SKM-1 treated with dmso at 0.1 percent for 144 hours (cell line): ENCODE measurements around the gene TRIM31.

ENCODE experiments used
- DNase-seq: peaks from one replicate; lab custom pipeline; 2025; ENCODE audit not compliant: unreplicated experiment; lab: John Stamatoyannopoulos, UW

TRIM31 gene, protein sequence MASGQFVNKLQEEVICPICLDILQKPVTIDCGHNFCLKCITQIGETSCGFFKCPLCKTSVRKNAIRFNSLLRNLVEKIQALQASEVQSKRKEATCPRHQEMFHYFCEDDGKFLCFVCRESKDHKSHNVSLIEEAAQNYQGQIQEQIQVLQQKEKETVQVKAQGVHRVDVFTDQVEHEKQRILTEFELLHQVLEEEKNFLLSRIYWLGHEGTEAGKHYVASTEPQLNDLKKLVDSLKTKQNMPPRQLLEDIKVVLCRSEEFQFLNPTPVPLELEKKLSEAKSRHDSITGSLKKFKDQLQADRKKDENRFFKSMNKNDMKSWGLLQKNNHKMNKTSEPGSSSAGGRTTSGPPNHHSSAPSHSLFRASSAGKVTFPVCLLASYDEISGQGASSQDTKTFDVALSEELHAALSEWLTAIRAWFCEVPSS

DNA sequence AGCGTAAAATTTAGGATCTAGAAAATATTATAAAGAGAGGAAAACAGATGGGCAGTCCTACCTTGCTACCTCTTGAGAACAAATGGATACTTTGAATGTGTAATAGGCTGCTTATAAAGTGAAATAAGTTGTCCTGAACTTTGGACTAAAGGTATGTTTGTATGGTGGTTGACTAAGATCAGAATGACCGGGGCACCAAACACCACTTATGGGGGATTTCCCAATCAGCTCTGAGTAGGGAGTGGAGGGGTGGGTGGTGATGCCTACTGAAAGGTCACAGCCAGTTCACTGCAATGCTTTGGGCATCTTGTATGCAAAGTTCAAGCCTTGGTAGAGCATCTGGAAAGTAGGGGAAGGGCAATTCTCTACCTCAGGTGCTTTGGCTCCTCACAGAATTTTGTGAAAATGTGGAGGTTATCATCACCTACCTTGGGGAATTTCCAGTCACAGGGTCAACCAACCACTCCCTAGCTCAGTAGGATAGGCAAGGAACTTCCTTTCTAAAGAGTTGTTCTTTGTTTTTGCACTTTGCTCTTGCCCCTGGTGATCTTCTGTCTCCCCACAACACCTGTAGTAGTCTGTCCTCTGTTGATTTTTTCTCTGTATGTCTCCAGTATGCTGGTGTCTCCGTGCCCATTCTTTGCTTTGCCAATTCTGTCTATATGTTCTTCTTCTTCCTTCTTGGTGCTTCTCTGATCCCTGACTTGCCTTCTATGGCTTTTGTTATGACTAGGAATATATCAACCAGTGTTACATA is at the start of gene TRIM31:
Gene TRIM31 (minus strand): TSS at position 88 of the 757 bp plus-strand sequence. CDS start 285 bp downstream, outside the sequence.
- no peak for DNase-seq

DNA sequence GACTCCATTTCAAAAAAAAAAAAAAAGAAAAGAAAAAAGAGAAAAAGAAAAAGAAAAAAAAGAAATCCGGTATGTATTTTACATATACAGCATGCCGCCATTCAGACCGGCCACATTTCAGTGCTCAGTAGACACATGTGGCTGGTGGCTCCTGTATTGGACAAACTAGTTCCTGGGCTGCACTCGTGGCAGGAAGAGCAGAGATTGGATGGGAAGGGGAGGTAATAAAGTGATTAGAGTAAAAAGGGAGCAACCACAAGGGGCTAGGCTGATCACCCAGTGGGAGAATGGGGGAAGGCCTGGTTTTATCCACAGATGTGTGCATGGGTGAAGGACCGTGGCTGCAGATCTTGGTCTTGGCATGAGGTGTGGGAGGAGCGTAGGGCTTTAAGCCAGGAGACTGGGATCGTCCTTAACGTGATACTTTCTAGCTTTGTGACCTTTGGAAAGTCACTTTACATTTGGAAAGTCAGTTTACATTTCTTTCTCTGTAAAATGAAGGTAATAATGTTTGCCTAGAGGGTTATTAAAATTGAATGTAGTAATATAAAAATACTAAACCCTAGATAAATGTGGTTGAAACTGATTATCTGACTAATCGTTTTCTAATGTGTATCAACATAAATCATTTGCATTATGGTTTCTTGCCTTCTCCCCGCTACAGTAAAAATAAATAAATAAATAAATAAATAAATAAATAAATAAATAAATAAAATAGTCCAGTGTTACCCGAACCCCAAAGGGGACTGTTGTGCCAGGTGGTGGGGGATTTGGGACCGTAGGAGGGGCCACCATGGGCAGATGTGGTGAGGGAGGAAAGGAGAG is 49.6 kb upstream of the TRIM31 start:
- DNase-seq, result no peak

DNA sequence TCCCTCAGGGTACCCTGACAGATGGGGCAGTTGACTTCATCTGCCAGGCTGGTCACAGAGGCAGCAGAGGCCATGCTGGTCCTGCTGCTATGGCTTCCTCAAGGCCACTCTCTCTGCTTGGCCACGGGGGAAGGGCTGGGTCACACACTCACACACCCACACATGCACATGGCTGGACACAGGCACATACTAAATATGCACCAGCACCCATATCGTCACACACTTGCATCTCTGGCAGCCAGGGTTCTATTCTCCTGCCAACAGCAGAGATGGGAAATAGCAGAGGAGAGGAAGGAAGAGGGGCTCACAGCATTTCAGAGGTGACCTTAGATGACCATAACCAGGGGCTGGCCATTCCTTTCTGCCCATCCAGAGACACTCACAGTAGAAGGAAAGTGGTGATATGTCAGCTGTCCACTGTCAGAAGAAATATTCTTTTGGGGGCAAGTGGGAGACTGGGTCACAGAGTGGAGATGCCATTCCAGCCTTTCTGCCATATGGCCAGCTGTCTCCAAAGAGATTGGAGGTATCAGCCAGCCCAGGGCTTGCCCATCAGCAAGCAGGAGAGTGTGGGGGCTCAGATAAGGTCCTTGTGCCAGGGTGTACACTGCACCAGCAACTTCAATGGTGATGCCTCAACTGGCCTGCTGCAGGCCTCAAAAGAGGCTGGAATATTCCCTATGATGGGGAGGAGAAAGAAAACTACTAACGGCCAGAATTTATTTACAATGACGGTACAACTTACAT is 48.1 kb upstream of the TRIM31 start, which contains the start of gene TRIM10:
Gene TRIM10 (minus strand): TSS at position 427 of the 747 bp plus-strand sequence. CDS start 353 bp downstream, at position 74.
- DNase-seq, result no peak

DNA sequence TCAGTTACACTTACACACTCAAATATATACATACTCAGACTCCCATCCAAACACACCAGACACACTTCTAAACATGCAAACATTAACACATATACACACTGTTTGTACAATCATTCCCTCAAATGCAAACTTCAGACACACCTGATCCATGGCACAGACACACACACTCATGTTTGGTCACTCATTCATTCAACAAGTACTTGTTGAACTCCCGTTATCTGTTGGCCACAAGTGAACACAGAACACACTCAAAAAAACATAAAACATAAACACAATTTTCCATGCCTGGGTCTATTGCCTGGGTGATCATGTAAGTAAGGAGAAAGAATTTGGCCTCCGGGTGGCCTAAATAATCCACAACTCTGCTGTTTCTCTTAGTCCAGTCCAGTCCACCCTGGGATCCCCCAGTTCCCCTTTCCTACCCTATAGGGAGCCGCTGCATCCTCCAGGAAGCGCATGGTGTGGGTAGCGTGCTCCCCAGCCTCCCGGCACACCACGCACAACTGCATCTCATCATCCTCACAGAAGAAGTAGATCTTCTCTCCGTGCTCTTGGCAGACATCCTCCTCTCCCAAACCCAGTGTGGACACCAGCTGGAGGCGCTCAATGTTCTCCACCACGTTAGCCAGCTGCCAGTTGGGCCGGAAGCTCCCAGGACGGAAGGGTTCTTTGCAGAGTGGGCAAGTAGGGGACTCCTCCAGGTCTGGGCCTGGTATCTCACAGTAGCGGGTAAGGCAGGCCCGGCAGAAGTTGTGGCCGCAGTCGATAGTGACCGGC is 47.3 kb upstream of the TRIM31 start:
- DNase-seq, result no peak

DNA sequence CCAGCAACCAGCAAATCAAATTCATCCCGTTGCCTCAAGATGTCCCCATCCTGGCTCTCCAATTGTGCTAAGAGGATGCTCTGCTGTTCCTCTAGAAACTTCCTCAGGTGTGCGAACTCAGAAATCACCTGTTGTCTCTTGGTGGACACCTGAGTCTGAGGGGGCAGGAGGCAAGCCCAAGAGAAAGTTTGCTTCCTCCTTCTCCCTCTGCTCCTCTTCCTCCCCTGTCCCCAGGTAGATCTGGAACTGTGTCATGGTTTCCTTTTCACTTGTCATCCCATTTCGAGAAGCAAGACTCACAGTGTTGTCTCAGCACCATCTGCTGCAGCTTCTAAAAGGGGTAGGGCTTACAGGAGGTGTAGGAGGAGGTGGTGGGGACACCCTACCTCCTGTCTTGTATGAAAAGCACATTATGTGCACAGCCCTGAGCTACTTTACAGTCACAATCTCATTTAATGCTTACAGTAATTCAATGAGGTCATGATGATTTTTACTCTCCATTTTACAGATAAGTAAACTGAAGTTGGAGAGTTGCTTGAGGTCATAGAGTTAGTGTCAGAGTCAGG is 45.7 kb upstream of the TRIM31 start:
- no peak for DNase-seq

DNA sequence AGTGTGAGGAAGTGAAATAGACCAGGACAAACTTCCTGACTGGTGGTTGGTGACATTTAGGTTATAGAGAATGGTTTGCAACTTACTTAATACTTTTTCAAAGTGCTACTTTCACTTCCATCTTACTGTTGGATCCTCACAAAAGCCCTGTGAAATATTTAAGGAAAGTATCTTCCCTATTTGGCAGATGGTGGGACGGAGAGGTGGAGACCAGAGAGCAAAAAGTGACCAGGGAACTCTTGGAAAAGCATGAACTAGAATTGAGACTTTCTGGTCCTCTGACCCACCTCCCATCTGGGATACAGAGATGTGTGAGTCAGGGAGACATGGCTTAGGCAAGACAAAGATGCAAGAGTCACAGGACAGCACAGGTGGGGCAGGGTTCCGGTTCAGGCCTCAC is 45.1 kb upstream of the TRIM31 start:
- no peak for DNase-seq

DNA sequence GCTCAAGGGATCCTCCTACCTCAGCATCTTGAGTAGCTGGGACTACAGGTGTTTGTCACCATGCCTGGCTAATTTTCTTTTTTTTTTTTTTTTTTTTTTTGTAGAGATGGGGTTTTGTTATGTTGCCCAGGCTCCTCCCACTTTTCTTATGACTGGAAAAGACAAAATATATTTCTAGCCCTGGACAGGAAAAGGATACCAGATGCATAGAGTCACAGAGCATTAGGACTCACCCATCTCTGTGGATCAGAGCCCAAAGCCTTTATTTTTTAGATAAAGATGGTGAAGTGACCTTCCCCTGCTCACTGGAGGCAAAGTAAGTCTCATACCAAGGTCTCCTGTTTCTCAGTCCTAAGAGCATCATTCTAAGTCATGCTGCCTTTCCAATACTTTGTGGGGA is 44.7 kb upstream of the TRIM31 start:
- no peak for DNase-seq

DNA sequence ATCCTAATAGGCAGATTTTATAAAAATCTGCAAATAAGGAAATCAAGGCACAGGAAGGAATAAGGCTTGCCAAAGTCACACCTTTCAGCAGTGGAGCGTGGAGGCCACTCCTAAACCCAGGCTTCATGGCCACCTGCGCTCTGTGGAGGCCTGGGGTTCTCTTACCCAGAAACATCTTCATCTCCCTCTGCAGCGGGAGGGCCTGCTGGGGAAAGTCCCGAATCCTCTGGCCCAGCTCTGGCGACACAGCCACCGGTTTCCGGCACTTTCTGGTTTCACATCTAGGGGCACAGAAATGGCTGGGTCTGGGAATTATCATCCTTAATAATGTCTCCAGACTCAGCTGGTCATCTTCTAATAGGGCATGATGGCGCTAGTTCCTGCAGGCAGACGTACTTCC is 43.9 kb upstream of the TRIM31 start:
- DNase-seq, result no peak

DNA sequence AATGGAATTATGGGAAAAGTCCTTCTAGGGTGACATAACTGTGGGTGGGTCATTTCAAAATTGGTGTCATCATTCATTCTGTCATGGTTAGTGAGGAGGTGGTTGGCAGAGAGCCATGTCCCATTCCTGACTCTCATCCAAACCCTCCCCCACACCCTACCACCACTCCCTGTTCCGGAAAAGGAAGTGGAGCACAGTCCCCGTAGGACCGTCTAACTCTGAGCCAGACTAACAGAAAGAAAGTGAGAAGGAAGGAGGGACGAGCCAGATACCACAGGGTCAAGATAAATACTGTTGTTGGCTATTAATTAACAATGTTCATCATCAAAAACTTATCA is 43.3 kb upstream of the TRIM31 start:
- no peak for DNase-seq

DNA sequence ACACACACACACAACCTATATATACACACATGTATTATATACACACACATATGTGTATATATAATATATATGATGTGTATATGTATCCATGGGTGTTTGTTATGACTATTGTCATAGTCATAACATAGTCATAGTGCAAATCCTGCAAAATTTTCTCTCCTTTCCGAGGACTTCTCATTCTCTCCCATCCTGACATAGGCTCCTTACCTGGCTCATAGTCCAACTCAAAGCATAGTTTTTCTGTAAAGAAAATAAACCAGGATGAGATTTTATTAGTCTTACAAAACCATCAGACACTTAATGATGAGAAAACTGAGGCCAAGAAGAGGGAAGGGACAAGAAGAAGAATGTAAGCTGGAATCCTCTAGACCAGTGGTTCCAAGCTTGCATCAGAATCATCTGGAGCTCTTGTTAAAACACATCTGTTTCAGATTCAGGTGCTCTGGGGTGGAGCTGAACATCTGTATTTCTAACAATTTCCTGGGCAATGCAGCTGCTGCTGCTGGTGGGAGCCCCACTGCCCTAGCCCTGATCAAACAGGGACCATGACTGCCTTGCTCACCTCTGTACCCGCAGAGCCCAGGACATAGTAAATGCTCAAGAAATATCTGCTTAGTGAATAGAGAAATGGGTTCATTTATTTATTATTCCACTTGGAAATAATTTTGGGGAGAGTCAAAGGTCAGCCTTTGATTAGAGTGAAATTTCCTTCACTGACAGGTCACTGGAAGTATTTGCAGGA is 42.8 kb upstream of the TRIM31 start:
- DNase-seq, result no peak

DNA sequence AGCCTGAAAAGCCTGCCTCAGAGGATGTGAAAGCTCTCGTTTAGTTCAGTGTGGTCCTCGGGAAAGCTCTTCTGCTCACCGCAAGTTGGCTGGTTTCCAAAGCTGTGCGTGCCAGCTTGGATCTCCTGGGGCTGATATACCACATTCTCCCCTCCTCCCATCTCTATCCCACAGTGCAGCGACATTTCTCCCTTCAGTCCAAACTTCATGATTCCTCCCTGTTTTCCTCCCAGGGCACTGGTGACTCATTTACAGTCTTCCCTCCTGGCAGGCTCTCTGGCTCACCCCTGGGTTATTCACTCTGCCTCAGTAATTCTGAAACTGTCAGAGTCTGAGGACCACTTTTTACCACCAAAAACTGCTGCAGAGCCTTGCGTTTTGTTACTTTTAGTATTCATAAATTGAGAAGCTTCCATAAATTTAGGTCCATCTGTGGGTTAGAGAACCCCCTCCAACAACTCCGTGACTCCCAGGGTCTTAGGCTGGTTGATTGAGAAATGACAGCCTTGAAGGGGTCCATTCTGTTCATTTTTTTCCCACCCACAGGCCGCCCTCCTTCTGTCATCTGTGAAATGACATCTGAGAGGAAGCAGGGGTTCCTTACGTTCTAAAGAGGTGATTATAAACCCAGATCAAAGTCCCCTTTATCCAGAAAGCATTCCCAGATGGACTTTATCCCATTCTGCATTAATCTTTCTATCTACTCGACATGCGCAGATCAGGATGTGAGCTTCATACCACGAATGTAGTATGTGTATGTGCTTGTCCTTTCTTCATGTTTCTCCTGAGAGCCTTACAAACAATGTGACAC is 42.0 kb upstream of the TRIM31 start:
- no peak for DNase-seq

DNA sequence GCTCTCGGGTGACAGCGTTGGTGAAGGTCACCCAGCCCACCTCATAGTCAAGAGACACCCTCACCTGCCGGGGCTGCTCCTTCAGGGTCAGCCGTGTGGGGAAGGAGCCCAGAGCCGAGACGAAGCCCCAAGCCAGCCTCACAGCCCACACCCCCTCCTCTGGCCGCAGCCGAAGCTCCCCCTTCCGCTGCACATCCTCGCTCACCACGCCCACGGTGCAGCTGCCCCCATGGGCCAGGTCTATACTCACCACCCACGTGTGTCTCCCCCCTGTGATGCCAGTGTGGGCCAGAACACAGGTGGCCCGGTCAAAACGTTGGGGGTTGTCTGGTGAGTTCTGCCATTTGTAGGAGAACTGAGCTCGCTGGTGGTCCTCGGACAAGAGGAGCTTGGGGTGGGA is 41.2 kb upstream of the TRIM31 start:
- no peak for DNase-seq

DNA sequence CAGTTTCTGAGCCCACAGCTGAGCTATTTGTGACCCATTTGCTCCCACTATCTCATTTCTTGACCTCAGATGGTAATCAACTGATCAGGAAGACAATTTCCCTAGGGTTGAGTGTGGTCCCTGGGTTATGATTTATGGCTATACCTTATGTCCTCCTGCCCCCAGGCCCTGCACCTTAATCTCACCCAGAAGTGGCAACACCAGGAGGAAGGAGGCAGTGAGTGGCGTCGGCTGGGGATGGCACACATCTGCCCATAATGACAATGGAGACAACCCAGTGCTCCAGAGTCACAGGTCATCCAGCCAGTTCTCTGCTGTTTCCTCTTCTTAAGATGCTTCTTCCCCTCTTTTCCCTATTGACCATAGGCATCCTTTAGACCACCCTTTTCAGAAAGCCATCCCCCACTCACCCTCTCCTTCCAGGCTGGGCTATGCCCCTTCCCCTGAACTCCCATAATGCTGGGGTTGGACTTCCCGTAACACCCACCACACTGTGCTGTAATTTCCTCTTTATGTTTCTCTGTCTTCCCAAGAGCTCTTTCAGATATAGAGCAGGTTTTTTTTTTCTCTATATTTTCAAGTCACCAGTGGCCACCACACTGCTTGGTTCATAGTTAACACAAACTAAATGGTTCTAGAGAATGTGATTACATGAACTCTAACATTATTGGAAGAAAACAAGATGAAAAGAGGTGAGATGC is 40.2 kb upstream of the TRIM31 start:
- no peak for DNase-seq

DNA sequence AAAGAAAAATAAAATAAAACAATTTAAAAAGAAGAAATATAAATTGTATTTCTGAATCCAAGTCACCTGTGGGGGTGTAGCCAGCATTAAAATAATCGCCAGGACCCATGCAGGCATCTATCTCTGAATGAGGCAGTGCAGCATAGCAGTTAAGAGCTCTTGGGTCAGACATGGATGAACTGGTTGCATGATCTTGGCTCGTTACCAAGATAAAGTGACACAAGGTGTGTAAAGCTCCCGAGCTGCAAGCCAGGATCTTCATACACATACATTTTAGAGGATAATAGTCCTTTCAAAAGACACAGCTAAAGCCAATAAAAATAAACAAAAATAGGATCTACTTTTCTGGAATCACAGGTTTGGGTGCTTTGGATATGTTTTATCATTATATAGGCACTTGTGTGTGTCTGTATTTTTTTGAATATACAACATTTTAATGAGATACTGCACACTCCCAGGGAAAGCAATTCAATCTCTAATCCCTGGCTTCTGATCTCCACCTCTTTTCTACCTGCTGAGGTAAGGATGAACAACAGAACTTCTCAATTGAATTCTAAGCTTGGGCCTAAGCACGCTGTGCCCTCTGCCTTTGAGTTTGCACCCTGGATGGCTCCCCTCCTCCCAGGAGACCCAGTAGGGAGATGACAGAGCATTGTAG is 39.3 kb upstream of the TRIM31 start:
- no peak for DNase-seq

DNA sequence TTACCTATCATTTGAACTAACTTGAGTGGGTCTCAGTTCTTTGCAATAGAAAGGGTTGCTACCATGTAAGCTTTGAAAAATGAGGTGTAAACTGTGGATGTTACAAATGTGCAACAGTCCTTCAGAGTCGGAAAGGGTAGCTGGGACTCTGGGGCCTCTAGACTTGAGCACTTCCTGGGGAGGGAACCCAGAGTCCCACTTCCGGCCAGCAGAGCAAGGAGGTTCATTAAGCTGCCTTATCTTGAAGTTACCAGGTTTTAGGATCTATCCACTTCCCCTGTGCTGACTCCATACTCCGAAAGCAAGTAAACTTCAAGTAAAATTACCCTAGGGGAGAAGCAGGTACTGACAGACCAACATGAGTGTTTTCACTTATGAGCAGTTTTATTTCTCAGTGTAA is 38.7 kb upstream of the TRIM31 start:
- DNase-seq, result peak; percentile 17

DNA sequence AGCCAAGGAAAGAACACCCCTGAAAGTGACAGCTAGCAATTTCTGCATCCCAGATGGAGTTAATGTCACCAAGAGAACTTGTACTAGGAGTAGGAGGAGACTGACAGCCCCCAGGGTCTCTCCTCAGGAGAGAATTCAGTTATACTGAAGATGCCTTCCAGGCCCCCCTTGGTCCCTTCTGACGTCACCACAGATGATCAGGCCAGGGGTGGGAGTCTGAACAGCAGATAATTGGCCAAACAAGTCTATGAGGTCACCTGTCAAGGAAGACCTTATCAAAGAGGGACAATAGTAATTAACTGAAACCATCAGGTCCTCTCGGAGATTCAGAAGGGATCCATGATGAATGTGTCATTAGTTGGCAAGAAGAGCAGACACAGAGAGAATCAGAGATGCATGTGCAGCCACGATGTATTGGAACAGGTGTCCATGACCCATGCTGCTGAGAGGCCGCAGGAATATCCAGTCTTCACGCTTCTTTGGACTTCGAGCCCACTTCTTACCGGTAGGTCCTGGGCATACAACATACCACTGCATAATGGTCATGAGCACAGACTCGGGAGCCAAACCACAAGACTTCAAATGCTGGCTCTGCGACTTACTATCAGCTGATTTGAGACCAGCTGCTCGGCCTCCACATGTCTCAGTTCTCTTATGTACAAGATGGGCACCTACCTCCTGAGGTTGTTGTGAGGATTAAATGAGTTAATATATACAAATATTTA is 37.9 kb upstream of the TRIM31 start:
- no peak for DNase-seq
